Neuronal stem cell (in vitro differentiated cells): ENCODE results near the gene CHRDL2.

ENCODE experiments used
- DNase-seq: peaks from one replicate; pipeline ENCODE4 v3.0.0-alpha.2; 2013; ENCODE audit warnings: low spot score
- H2AFZ ChIP-seq: one replicate; pipeline ENCODE4 v1.6.1; 2013; ENCODE audit warnings: mild to moderate bottlenecking, low read length, inconsistent platforms
- H2AK5ac ChIP-seq: 2 replicates; pipeline ENCODE4 v1.6.1; 2013; ENCODE audit warnings: low read depth, mild to moderate bottlenecking, inconsistent platforms, low read length, moderate library complexity, mixed read lengths
- H2BK120ac ChIP-seq: 2 replicates; pipeline ENCODE4 v1.6.1; 2013; ENCODE audit warnings: low read depth, mild to moderate bottlenecking, inconsistent platforms, low read length, moderate library complexity, mixed read lengths
- H2BK12ac ChIP-seq: one replicate; pipeline ENCODE4 v1.6.1; 2013; ENCODE audit warnings: low read length, inconsistent platforms
- H2BK15ac ChIP-seq: 2 replicates; pipeline ENCODE4 v1.6.1; 2013; ENCODE audit warnings: mild to moderate bottlenecking, low read length, inconsistent platforms, mixed read lengths
- H2BK5ac ChIP-seq: one replicate; pipeline ENCODE4 v1.6.1; 2013; ENCODE audit warnings: inconsistent platforms, mild to moderate bottlenecking, low read length, moderate library complexity
- H3K14ac ChIP-seq: one replicate; pipeline ENCODE4 v1.6.1; 2013; ENCODE audit warnings: low read length, inconsistent platforms
- H3K18ac ChIP-seq: 2 replicates; pipeline ENCODE4 v1.6.1; 2013; ENCODE audit warnings: low read length, inconsistent platforms
- H3K23ac ChIP-seq: 2 replicates; pipeline ENCODE4 v1.6.1; 2013; ENCODE audit warnings: low read depth, mild to moderate bottlenecking, mixed read lengths, low read length, inconsistent platforms; ENCODE audit not compliant: poor library complexity
- H3K27ac ChIP-seq: replicated peaks from 3 replicates; pipeline ENCODE4 v1.5.1; 2013; ENCODE audit warnings: low read length, inconsistent platforms
- H3K27me3 ChIP-seq, 3 experiments: 2 replicates each; pipeline ENCODE4 v1.6.1; 2013; ENCODE audit warnings: low read length in 3 of 3, mild to moderate bottlenecking in 2 of 3, inconsistent platforms in 1 of 3, low read depth in 1 of 3, mixed read lengths in 1 of 3, moderate library complexity in 1 of 3; ENCODE audit not compliant: control insufficient read depth in 3 of 3, insufficient read depth in 3 of 3
- H3K36me3 ChIP-seq, 2 donors: replicated peaks in 1 of 2; 2 replicates each; pipeline ENCODE4 v1.6.1; 2013; ENCODE audit warnings: low read length in 2 of 2; ENCODE audit not compliant: control insufficient read depth in 2 of 2, insufficient read depth in 2 of 2
- H3K4ac ChIP-seq: 2 replicates; pipeline ENCODE4 v1.6.1; 2013; ENCODE audit warnings: inconsistent platforms, mild to moderate bottlenecking, low read length, moderate library complexity
- H3K4me1 ChIP-seq, 2 donors: 1 replicate in 1 of 2; 2 replicates in 1 of 2; pipeline ENCODE4 v1.6.1; 2013; ENCODE audit warnings: low read length in 2 of 2, low read depth in 1 of 2; ENCODE audit not compliant: control insufficient read depth in 2 of 2, insufficient read depth in 1 of 2
- H3K4me2 ChIP-seq: one replicate; pipeline ENCODE4 v1.6.1; 2013; ENCODE audit warnings: mild to moderate bottlenecking, low read length, inconsistent platforms; ENCODE audit not compliant: insufficient read depth, poor library complexity, severe bottlenecking
- H3K4me3 ChIP-seq, 2 donors: 2 replicates each; pipeline ENCODE4 v1.5.1; 2013; ENCODE audit warnings: low read length in 2 of 2, mild to moderate bottlenecking in 2 of 2, inconsistent platforms in 1 of 2, moderate library complexity in 1 of 2
- H3K79me1 ChIP-seq: one replicate; pipeline ENCODE4 v1.6.1; 2013; ENCODE audit warnings: low read depth, mild to moderate bottlenecking, inconsistent platforms, low read length, moderate library complexity
- H3K9ac ChIP-seq: one replicate; pipeline ENCODE4 v1.6.1; 2013; ENCODE audit warnings: mild to moderate bottlenecking, low read depth, low read length, inconsistent platforms; ENCODE audit not compliant: poor library complexity
- H3K9me3 ChIP-seq, 2 donors: replicated peaks in 1 of 2; 2 replicates each; pipeline versions ENCODE3 to v1.6.1; 2013; ENCODE audit warnings: low read length in 2 of 2, mild to moderate bottlenecking in 2 of 2, inconsistent platforms in 1 of 2, low read depth in 1 of 2, mixed read lengths in 1 of 2, moderate library complexity in 1 of 2; ENCODE audit not compliant: control insufficient read depth in 2 of 2, insufficient read depth in 1 of 2
- H4K8ac ChIP-seq: one replicate; pipeline ENCODE4 v1.6.1; 2013; ENCODE audit warnings: low read depth, mild to moderate bottlenecking, inconsistent platforms, low read length, moderate library complexity
- H4K91ac ChIP-seq: one replicate; pipeline ENCODE4 v1.6.1; 2013; ENCODE audit warnings: low read length, low read depth, mild to moderate bottlenecking, inconsistent platforms; ENCODE audit not compliant: poor library complexity
- WGBS, 2 donors: extraction: QIAGEN DNeasy Blood & Tissue Kit; methylation state at CpG; one replicate each; pipeline ENCODE4 v1.1.7; 2013; ENCODE audit warnings: missing lambda C conversion rate in 2 of 2, mixed read lengths in 1 of 2; ENCODE audit not compliant: insufficient read length in 2 of 2, insufficient replicate concordance in 1 of 2; ENCODE audit errors: extremely low coverage in 2 of 2; 5-methylcytosine and 5-hydroxymethylcytosine counted together

Gene CHRDL2

DNA sequence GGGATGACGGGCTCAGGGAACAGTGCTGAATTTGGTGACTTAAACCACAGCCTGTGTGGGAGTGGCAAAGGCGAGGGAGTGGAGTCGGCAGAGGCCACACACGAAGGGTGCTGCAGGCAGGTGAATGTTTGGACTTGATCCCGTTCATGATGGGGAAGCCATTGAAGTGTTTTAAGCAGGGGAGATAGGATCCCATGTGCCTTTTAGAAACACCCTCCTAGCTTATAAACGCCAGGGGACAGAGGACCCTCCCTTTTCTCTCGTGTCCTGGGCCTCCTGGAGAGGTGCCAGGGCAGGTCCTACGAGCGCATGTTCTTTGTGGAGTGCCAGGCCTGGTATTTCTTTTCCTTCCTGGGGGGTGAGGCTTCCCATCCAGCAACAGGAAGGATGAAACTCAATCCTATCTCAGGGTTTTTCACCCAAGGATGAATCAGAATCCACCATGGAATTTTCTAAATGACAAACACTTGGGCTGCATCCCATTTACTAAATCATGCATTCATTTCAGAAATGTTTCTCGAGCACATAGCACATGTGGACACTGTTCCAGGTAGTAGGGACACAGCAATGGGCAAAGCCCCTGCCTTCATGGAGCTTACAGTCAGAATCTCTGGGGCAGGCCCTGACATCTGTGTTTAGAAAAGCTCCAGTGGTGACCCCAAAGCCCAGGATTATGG lies 59.6 kb downstream of the CHRDL2 start:
- H3K14ac ChIP-seq = no peak overlapping the region
- no peak overlapping the region for H2AK5ac ChIP-seq
- no peak overlapping the region for H4K8ac ChIP-seq
- no peak for DNase-seq
- no peak overlapping the region for H3K18ac ChIP-seq
- no CpG with 5 or more reads among the region's 10 CpGs for WGBS, 2 donors
- H3K9me3 ChIP-seq = no peaks in the 10 kb centered on the region
- no peak overlapping the region for H2BK5ac ChIP-seq
- H3K23ac ChIP-seq = no peak overlapping the region
- H3K4ac ChIP-seq = no peak overlapping the region
- no peak overlapping the region for H2BK120ac ChIP-seq
- H4K91ac ChIP-seq = no peak overlapping the region
- no peak overlapping the region for H3K27ac ChIP-seq
- no peaks in the 10 kb centered on the region for H3K79me1 ChIP-seq
- no peak overlapping the region for H3K4me3 ChIP-seq
- H3K36me3 ChIP-seq = no peaks in the 10 kb centered on the region
- H3K4me1 ChIP-seq = peaks cover 0 to 2% of the 10 kb centered on the region in 2 donors
- H2AFZ ChIP-seq = no peak overlapping the region
- H2BK15ac ChIP-seq = no peak overlapping the region
- no peak overlapping the region for H2BK12ac ChIP-seq
- no peak overlapping the region for H3K4me2 ChIP-seq
- H3K27me3 ChIP-seq = no peaks in the 10 kb centered on the region
- H3K9ac ChIP-seq = no peak overlapping the region

GRCh38 chr11:74670171-74670570 lies 61.1 kb downstream of the CHRDL2 start:
- DNase-seq = no peak
- no peaks in the 10 kb centered on the region for H3K79me1 ChIP-seq
- no peaks in the 10 kb centered on the region for H3K27me3 ChIP-seq
- H3K27ac ChIP-seq = no peak overlapping the region
- H3K23ac ChIP-seq = no peak overlapping the region
- H4K8ac ChIP-seq = no peak overlapping the region
- no peaks in the 10 kb centered on the region for H3K9me3 ChIP-seq
- no peaks in the 10 kb centered on the region for H3K36me3 ChIP-seq
- no peak overlapping the region for H3K9ac ChIP-seq
- H3K4me2 ChIP-seq = no peak overlapping the region
- H3K14ac ChIP-seq = no peak overlapping the region
- no peak overlapping the region for H3K18ac ChIP-seq
- no peak overlapping the region for H2BK12ac ChIP-seq
- H2BK5ac ChIP-seq = no peak overlapping the region
- no peak overlapping the region for H4K91ac ChIP-seq
- H2AK5ac ChIP-seq = no peak overlapping the region
- no peak overlapping the region for H3K4me3 ChIP-seq
- no peak overlapping the region for H2BK15ac ChIP-seq
- peaks cover 0 to 2% of the 10 kb centered on the region in 2 donors for H3K4me1 ChIP-seq
- H2BK120ac ChIP-seq = no peak overlapping the region
- no peak overlapping the region for H2AFZ ChIP-seq
- H3K4ac ChIP-seq = no peak overlapping the region
- WGBS, 2 donors = no CpG with 5 or more reads among the region's 7 CpGs

- Histone ChIP-seq H3K36me3 (no peaks in the 10 kb centered on the region), H3K4ac (no peak overlapping the region), H4K8ac (no peak overlapping the region), H2BK120ac (no peak overlapping the region), H3K23ac (no peak overlapping the region), H2BK15ac (no peak overlapping the region), H3K9ac (no peak overlapping the region), H3K9me3 (no peaks in the 10 kb centered on the region), H2BK12ac (no peak overlapping the region), H3K18ac (peak overlapping the region; percentile 40), H3K27ac (no peak overlapping the region), H3K4me1 (peaks cover 0 to 2% of the 10 kb centered on the region in 2 donors), H3K14ac (no peak overlapping the region), H3K4me3 (no peak overlapping the region), H2AK5ac (no peak overlapping the region), H2BK5ac (no peak overlapping the region), H3K4me2 (no peak overlapping the region), H3K79me1 (no peaks in the 10 kb centered on the region), H3K27me3 (no peaks in the 10 kb centered on the region), H2AFZ (no peak overlapping the region), H4K91ac (no peak overlapping the region)
- no CpG with 5 or more reads among the region's 17 CpGs for WGBS, 2 donors
- no peak for DNase-seq
Observed at GRCh38 chr11:74669211-74670160, 61.7 kb downstream of the CHRDL2 start.

GRCh38 chr11:74663315-74663714 lies 67.9 kb downstream of the CHRDL2 start:
- Histone ChIP-seq H3K14ac (no peak overlapping the region), H3K9ac (no peak overlapping the region), H3K4ac (no peak overlapping the region), H2BK5ac (no peak overlapping the region), H4K8ac (no peak overlapping the region), H3K36me3 (peaks cover 5 to 15% of the 10 kb centered on the region in 2 donors), H3K9me3 (peaks cover 0 to 8% of the 10 kb centered on the region in 2 donors), H3K4me1 (no peaks in the 10 kb centered on the region), H3K18ac (no peak overlapping the region), H3K27me3 (no peaks in the 10 kb centered on the region), H3K79me1 (no peaks in the 10 kb centered on the region), H2BK12ac (no peak overlapping the region), H4K91ac (no peak overlapping the region), H2BK15ac (no peak overlapping the region), H2BK120ac (no peak overlapping the region), H2AK5ac (no peak overlapping the region), H3K4me3 (no peak overlapping the region), H3K27ac (no peak overlapping the region), H2AFZ (no peak overlapping the region), H3K4me2 (no peak overlapping the region), H3K23ac (no peak overlapping the region)
- WGBS, 2 donors = no CpG with 5 or more reads among the region's 1 CpG
- DNase-seq = no peak
